ENCODE results near the gene MPC1.

The MPC1 gene

GRCh38 chr6:166382933-166383801 lies at the start of gene MPC1:
MPC1 (minus strand) TSS chr6:166382940; CDS start chr6:166382876, 64 bp downstream.
- peak; percentile 94 for DNase-seq

- no peak for DNase-seq
Observed at GRCh38 chr6:166430269-166430668, 47.5 kb upstream of the MPC1 start.

GRCh38 chr6:166424431-166424830 lies 41.7 kb upstream of the MPC1 start:
- DNase-seq: no peak

GRCh38 chr6:166423781-166424180 lies 41.0 kb upstream of the MPC1 start:
- DNase-seq: no peak

- no peak for DNase-seq
Observed at GRCh38 chr6:166423051-166423745, 40.5 kb upstream of the MPC1 start.

GRCh38 chr6:166422201-166422940 lies 39.6 kb upstream of the MPC1 start:
- DNase-seq: no peak

- DNase-seq: no peak
Observed at GRCh38 chr6:166420351-166420750, 37.6 kb upstream of the MPC1 start.

- no peak for DNase-seq
Observed at GRCh38 chr6:166419717-166420116, 37.0 kb upstream of the MPC1 start.

- DNase-seq: peak; percentile 79
Observed at GRCh38 chr6:166419286-166419685, 36.5 kb upstream of the MPC1 start.

GRCh38 chr6:166418691-166419143 lies 36.0 kb upstream of the MPC1 start:
- peak; percentile 32 for DNase-seq

- DNase-seq: peak; percentile 73
Observed at GRCh38 chr6:166417285-166417691, 34.5 kb upstream of the MPC1 start.

- no peak for DNase-seq
Observed at GRCh38 chr6:166415833-166416347, 33.1 kb upstream of the MPC1 start.

- DNase-seq: peak; percentile 76
Observed at GRCh38 chr6:166415306-166415705, 32.6 kb upstream of the MPC1 start.

- DNase-seq: peak; percentile 45
Observed at GRCh38 chr6:166413491-166413951, 30.8 kb upstream of the MPC1 start.

- no peak for DNase-seq
Observed at GRCh38 chr6:166412911-166413384, 30.2 kb upstream of the MPC1 start.

GRCh38 chr6:166412156-166412910 lies 29.6 kb upstream of the MPC1 start:
- no peak for DNase-seq

- DNase-seq: peak; percentile 73
Observed at GRCh38 chr6:166411721-166412151, 29.0 kb upstream of the MPC1 start.

GRCh38 chr6:166411271-166411670 lies 28.5 kb upstream of the MPC1 start:
- peak; percentile 46 for DNase-seq

- DNase-seq: no peak
Observed at GRCh38 chr6:166410426-166410935, 27.7 kb upstream of the MPC1 start.

GRCh38 chr6:166408936-166409755 lies 26.4 kb upstream of the MPC1 start:
- DNase-seq: no peak

GRCh38 chr6:166406197-166406596 lies 23.5 kb upstream of the MPC1 start:
- DNase-seq: no peak
